Calu3 (cell line): ENCODE results near the gene FLII. TPM values are rescaled to one million over a fixed set of nuclear protein-coding genes. Genes with fewer than 3 reads are reported as not detected.

Experiments used
- BruUV-seq: library from RNA; stranded (reverse); fragments of 400-500 nt; replicated peaks from 2 replicates; lab custom pipeline; 2021; lab: Mats Ljungman, UMichigan
- CTCF ChIA-PET: fragments of 300-600 bp; sonication (Branson Sonifier 250); formaldehyde crosslinking; loops from one replicate; lab custom pipeline; 2022; ENCODE audit warnings: antibody characterized with exemption; lab: Charles Lee
- DNase-seq: peaks from one replicate; pipeline ENCODE4 v3.0.0; 2022
- H3K27ac Mint-ChIP-seq: one replicate; pipeline ENCODE4 v1.8.0; 2022; ENCODE audit warnings: mixed read lengths; ENCODE audit not compliant: unreplicated experiment
- H3K27me3 Mint-ChIP-seq: one replicate; pipeline ENCODE4 v1.8.0; 2022; ENCODE audit warnings: mixed read lengths; ENCODE audit not compliant: unreplicated experiment
- H3K36me3 Mint-ChIP-seq: one replicate; pipeline ENCODE4 v1.8.0; 2022; ENCODE audit warnings: mild to moderate bottlenecking, moderate library complexity, mixed read lengths; ENCODE audit not compliant: insufficient read depth, unreplicated experiment
- H3K4me1 Mint-ChIP-seq: one replicate; pipeline ENCODE4 v1.8.0; 2022; ENCODE audit warnings: mild to moderate bottlenecking, low read depth, mixed read lengths; ENCODE audit not compliant: unreplicated experiment
- H3K4me3 Mint-ChIP-seq: one replicate; pipeline ENCODE4 v1.8.0; 2022; ENCODE audit warnings: mild to moderate bottlenecking, low read depth, moderate library complexity, mixed read lengths; ENCODE audit not compliant: unreplicated experiment
- H3K9me3 Mint-ChIP-seq: one replicate; pipeline ENCODE4 v1.8.0; 2022; ENCODE audit warnings: low read depth, mixed read lengths; ENCODE audit not compliant: unreplicated experiment
- CTCF ChIP-seq: fragments of 200-600 bp; IDR thresholded peaks from one replicate; pipeline ENCODE4 v1.8.0; 2022; ENCODE audit warnings: antibody characterized with exemption; ENCODE audit not compliant: unreplicated experiment
- intact Hi-C: fragments of 100-400 bp; cut with micrococcal nuclease; formaldehyde crosslinking; loops from one replicate; pipeline ENCODE4 v1.10.0; 2022; ENCODE audit not compliant: unreplicated experiment
- total RNA-seq: library from RNA; stranded (reverse); gene quantifications from 2 replicates; pipeline ENCODE4 v1.2.3, GENCODE V29; 2022

FLII gene
- total RNA-seq, 1 experiment from 2014 or later: 298 TPM

- no peaks in the 10 kb centered on the region for H3K4me1 Mint-ChIP-seq
- CTCF ChIA-PET: no interaction called here
- H3K4me3 Mint-ChIP-seq: no peak overlapping the region
- H3K27ac Mint-ChIP-seq: no peak overlapping the region
- intact Hi-C loops: no loop called here
- no peaks in the 10 kb centered on the region for H3K27me3 Mint-ChIP-seq
- H3K9me3 Mint-ChIP-seq: no peaks in the 10 kb centered on the region
- no peak for DNase-seq
- H3K36me3 Mint-ChIP-seq: peaks cover 20% of the 10 kb centered on the region
- BruUV-seq: no TSS peak
- TF ChIP-seq CTCF: no peak
Measured at GRCh38 chr17:18291718-18292540, 33.4 kb upstream of the FLII start.

GRCh38 chr17:18285296-18285695 lies 26.8 kb upstream of the FLII start:
- Mint-ChIP-seq H3K27ac (no peak overlapping the region), H3K4me1 (no peaks in the 10 kb centered on the region), H3K27me3 (no peaks in the 10 kb centered on the region), H3K36me3 (peaks cover 21% of the 10 kb centered on the region), H3K9me3 (no peaks in the 10 kb centered on the region), H3K4me3 (no peak overlapping the region)
- no peak for DNase-seq
- TF ChIP-seq CTCF: no peak
- CTCF ChIA-PET: no interaction called here
- intact Hi-C loops: no loop called here
- BruUV-seq: no TSS peak

GRCh38 chr17:18281788-18282187 lies 23.2 kb upstream of the FLII start:
- Mint-ChIP-seq H3K4me3 (no peak overlapping the region), H3K9me3 (no peaks in the 10 kb centered on the region), H3K27me3 (no peaks in the 10 kb centered on the region), H3K36me3 (peaks cover 28% of the 10 kb centered on the region), H3K27ac (no peak overlapping the region), H3K4me1 (no peaks in the 10 kb centered on the region)
- CTCF ChIA-PET: no interaction called here
- no TSS peak for BruUV-seq
- intact Hi-C loops: no loop called here
- TF ChIP-seq CTCF: no peak
- no peak for DNase-seq

- no TSS peak for BruUV-seq
- CTCF ChIA-PET: no interaction called here
- Mint-ChIP-seq H3K36me3 (peaks cover 35% of the 10 kb centered on the region), H3K27ac (no peak overlapping the region), H3K4me3 (no peak overlapping the region), H3K4me1 (no peaks in the 10 kb centered on the region), H3K27me3 (no peaks in the 10 kb centered on the region), H3K9me3 (no peaks in the 10 kb centered on the region)
- no peak for TF ChIP-seq CTCF
- DNase-seq: no peak
- intact Hi-C loops: no loop called here
Measured at GRCh38 chr17:18280766-18281371, 22.3 kb upstream of the FLII start.
